ENCODE data around the gene NRARP.
A peak's percentile ranks its signal among the peaks of the same experiment; 100 is the strongest.

The NRARP gene

GRCh38 chr9:137255448-137256114 lies 46.5 kb downstream of the NRARP start:
- ATAC-seq = peak; percentile 35 to 44

- ATAC-seq = peak; percentile 93 to 94
These were observed 47.2 kb downstream of the NRARP start, which contains the start of gene NELFB for GRCh38 chr9:137254624-137255447. Gene NELFB (plus strand): TSS chr9:137255327.

- no peak for ATAC-seq
These were observed 48.1 kb downstream of the NRARP start for GRCh38 chr9:137253717-137254623.

- no peak for ATAC-seq
These were observed 49.2 kb downstream of the NRARP start for GRCh38 chr9:137252555-137253506.

- ATAC-seq = no peak
These were observed 50.4 kb downstream of the NRARP start for GRCh38 chr9:137251490-137252268.

- ATAC-seq = no peak
These were observed 50.9 kb downstream of the NRARP start, which contains the start of gene STPG3 for GRCh38 chr9:137251194-137251461. Gene STPG3 (plus strand): TSS chr9:137251286. CDS start chr9:137251287, 1 bp downstream.

- ATAC-seq = no peak
These were observed 51.5 kb downstream of the NRARP start for GRCh38 chr9:137250329-137251193.

All from activated CD4-positive, CD25-positive, alpha-beta regulatory T cell treated with anti-CD3 and anti-CD28 coated beads, Interleukin-2, amount 50 U/mL, for 24 hours (primary cell).